Stomach (tissue), 4 donors: Measurements from ENCODE around the gene C10orf90.

Experiments used
- POLR2A ChIP-seq, 4 donors: fragments of 450-650 bp; IDR thresholded peaks; one replicate each; pipeline ENCODE4 v1.6.1; 2016; ENCODE audit warnings: antibody characterized with exemption in 4 of 4, control low read depth in 2 of 4, mild to moderate bottlenecking in 1 of 4, moderate library complexity in 1 of 4
- POLR2AphosphoS5 ChIP-seq, 3 donors: sonication (generic); formaldehyde crosslinking; IDR thresholded peaks; one replicate each; pipeline ENCODE4 v1.6.1; 2016; ENCODE audit warnings: antibody characterized with exemption in 3 of 3
- TF ChIP-seq, protein P1 (sequence below), 7 experiments: fragments of 450-650 bp in 4 of 7; fragments of 200-600 bp in 3 of 7; sonication (generic) in 3 of 7; IDR thresholded peaks; one replicate each; pipeline ENCODE4 v1.5.1; 2016 to 2019; ENCODE audit warnings: antibody characterized with exemption in 7 of 7, control low read depth in 2 of 7, mild to moderate bottlenecking in 1 of 7

DNA sequence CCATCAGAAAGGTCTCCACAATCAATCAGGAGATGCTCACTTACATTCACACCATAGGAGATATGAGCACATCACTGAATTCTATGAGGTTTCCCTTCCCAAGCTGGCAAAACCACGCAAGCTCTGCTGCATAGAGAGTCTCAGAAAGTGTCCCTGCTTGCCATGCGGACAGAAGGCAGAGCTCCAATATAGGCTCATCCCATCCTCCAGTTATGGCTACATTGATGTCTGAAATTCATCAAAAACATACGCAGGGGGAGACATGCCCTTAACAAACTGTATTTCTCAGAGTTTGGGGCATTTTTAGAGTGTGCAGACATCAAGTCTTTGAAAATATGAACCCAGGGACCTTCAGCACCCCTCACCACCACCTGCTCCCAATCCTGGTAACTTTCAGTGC lies 2.9 kb downstream of the C10orf90 start:
- TF ChIP-seq, protein P1, sequence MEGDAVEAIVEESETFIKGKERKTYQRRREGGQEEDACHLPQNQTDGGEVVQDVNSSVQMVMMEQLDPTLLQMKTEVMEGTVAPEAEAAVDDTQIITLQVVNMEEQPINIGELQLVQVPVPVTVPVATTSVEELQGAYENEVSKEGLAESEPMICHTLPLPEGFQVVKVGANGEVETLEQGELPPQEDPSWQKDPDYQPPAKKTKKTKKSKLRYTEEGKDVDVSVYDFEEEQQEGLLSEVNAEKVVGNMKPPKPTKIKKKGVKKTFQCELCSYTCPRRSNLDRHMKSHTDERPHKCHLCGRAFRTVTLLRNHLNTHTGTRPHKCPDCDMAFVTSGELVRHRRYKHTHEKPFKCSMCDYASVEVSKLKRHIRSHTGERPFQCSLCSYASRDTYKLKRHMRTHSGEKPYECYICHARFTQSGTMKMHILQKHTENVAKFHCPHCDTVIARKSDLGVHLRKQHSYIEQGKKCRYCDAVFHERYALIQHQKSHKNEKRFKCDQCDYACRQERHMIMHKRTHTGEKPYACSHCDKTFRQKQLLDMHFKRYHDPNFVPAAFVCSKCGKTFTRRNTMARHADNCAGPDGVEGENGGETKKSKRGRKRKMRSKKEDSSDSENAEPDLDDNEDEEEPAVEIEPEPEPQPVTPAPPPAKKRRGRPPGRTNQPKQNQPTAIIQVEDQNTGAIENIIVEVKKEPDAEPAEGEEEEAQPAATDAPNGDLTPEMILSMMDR (IDR thresholded peaks at IDR 0.05): no peak
- TF ChIP-seq POLR2AphosphoS5 (IDR thresholded peaks at IDR 0.05): no peak
- no peak for TF ChIP-seq POLR2A (IDR thresholded peaks at IDR 0.05)
